HG03108 (cell line): Measurements from ENCODE around the gene CSGALNACT2.

ENCODE experiments used
- ATAC-seq: cut with Tn5 transposase; IDR thresholded peaks from one replicate; pipeline ENCODE4 v1.9.1; 2021; ENCODE audit warnings: moderate library complexity; ENCODE audit not compliant: unreplicated experiment

CSGALNACT2 gene

GRCh38 chr10:43199684-43200537 is 61.7 kb downstream of the CSGALNACT2 start:
- no peak for ATAC-seq

- ATAC-seq, result no peak
Observed at GRCh38 chr10:43200538-43201390, 62.5 kb downstream of the CSGALNACT2 start.

GRCh38 chr10:43201545-43202131 is 63.4 kb downstream of the CSGALNACT2 start:
- no peak for ATAC-seq

GRCh38 chr10:43202224-43202656 is 64.0 kb downstream of the CSGALNACT2 start:
- ATAC-seq, result peak; percentile 43

- ATAC-seq, result no peak
Observed at GRCh38 chr10:43202657-43203447, 64.6 kb downstream of the CSGALNACT2 start.

- no peak for ATAC-seq
Observed at GRCh38 chr10:43203448-43204041, 65.3 kb downstream of the CSGALNACT2 start.

- peak; percentile 3 for ATAC-seq
Observed at GRCh38 chr10:43204042-43204942, 66.0 kb downstream of the CSGALNACT2 start.

- peak; percentile 56 for ATAC-seq
Observed at GRCh38 chr10:43204943-43205671, 66.9 kb downstream of the CSGALNACT2 start.

- no peak for ATAC-seq
Observed at GRCh38 chr10:43205681-43206390, 67.6 kb downstream of the CSGALNACT2 start.

GRCh38 chr10:43206391-43207235 is 68.4 kb downstream of the CSGALNACT2 start:
- no peak for ATAC-seq

GRCh38 chr10:43208147-43209073 is 70.2 kb downstream of the CSGALNACT2 start:
- ATAC-seq, result no peak

- ATAC-seq, result no peak
Observed at GRCh38 chr10:43209074-43209455, 70.8 kb downstream of the CSGALNACT2 start.

- ATAC-seq, result no peak
Observed at GRCh38 chr10:43209651-43210141, 71.5 kb downstream of the CSGALNACT2 start.

GRCh38 chr10:43210556-43210955 is 72.3 kb downstream of the CSGALNACT2 start:
- no peak for ATAC-seq

GRCh38 chr10:43211030-43211429 is 72.8 kb downstream of the CSGALNACT2 start:
- no peak for ATAC-seq
